Hematopoietic multipotent progenitor cell treated with erythropoietin and hydrocortisone succinate and interleukin-3 and kit ligand, for 6 days (in vitro differentiated cells): ENCODE measurements around the gene FGF1.

ENCODE experiments used
- DNase-seq: peaks from one replicate; pipeline ENCODE4 v3.0.0-alpha.2; 2015

FGF1 gene

DNA sequence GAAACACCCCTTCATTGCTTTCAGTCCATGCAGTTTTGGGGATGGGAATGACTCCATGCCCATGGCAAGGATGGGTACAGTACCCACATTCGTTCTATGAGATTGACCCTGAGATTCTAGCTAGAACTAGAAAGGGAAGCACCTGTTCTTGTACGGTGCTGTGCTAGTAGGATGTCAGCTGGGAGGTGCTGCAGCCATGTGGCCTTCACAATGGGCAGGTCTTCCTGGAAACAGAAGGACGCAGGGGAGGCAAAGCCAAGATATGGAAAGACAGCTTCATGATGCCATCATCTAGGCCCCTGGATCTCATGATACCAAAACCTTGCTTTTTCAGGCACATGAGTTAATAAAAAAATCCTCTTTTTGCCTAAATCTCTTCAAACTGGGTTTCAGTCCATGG lies 10.5 kb upstream of the FGF1 start:
- DNase-seq = no peak

DNA sequence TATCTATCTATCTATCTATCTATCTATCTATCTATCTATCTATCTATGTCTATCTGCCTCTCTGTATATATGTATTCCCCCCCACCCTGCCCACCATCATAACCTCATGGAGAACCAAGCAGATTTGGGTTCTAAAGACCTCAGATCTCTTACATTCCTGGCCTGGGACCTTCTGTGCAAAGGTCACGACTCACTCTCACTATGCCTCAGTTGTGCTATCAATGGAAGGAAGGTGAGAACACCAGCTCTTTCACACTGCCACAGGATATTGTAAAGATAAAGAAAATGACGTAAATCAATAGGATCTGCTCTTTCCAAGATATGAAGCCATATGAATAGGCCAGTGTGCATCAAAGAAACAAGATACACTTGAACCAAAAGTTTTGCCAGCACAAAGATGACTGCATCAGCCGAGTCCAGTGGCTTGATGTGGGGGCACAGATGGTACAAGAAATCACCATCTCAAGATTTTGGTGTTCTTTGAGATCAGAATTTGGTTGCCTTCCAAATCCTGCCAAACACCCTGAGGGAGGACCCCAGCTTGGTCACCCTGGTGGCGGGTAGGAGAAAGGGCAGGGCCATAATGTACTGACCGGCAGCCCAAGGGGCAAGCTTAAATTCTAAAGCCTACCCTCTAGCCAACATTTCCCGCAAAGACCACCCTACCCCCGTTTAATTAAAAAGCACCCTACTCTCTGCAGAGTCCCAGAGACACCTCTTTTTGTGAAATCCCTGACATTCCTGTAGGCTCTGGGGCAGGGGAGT lies 8.4 kb upstream of the FGF1 start:
- no peak for DNase-seq

DNA sequence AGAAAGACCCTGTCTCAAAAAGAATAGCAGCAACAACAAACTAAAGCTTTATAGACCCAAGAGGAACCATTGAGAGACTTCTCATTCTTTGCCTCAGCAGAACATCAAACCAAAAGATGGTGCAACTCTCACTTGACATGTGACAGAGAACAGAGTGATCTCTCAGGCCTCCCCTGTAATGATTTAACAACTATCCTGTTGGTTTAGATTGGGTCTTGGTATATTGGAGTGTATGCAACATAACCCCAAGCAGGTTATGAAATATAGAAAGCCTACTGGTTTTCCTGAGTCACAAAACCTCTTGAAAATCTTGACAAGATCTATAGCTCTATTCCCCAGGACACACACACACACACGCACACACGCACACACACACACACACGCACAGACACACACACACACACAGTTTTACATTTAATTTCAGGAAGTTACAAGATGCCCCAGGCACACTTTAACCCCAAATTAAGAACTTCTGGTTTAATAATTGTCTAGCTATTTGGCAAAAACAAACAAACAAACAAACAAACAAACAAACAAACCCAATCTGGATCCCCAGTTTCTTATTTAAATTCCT lies 6.5 kb upstream of the FGF1 start:
- DNase-seq = peak; percentile 42

DNA sequence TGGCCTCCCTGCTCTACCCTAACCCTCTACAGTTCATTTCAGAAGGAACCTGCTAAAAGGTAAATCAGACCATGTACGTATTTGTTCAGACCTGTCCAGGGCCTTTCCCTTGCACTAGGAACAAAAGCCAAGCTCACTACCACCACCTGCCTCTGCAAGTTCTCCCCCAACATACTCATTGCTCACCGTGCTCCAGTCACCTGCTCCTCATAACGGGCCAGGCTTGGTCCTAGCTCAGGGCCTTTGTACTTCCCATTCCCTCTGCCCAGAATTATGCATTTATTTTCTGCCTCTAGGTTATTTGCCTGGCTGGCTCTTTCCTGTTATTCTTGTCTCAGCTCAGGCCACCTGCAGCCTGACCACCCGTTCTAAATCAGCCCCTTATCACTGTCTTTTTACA lies 4.8 kb upstream of the FGF1 start:
- no peak for DNase-seq

- DNase-seq = no peak
These were observed 3.2 kb upstream of the FGF1 start for GRCh38 chr5:142689081-142689480.

- no peak for DNase-seq
These were observed 2.5 kb upstream of the FGF1 start for GRCh38 chr5:142688281-142688989.

DNA sequence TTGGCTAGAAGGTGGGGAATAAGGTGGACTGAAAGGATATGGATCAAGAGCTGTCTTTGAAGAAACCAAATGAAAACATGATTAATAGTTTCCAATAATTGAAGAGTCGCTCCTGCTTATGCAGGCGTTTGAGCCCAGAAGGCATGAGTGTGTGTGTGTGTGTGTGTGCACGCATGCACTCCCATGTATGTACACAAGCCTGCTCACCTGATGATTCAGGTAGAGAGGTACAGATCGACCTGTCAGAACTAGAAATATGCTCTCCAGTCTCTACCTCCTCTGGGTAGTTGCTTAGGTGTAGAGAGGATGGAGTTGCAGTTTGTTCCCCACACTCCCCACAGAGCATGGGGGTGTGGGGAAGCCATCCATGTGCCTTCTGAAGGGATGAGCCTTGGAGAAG lies 1.1 kb upstream of the FGF1 start:
- no peak for DNase-seq

GRCh38 chr5:142686210-142686734 lies 382 bp upstream of the FGF1 start:
- no peak for DNase-seq

DNA sequence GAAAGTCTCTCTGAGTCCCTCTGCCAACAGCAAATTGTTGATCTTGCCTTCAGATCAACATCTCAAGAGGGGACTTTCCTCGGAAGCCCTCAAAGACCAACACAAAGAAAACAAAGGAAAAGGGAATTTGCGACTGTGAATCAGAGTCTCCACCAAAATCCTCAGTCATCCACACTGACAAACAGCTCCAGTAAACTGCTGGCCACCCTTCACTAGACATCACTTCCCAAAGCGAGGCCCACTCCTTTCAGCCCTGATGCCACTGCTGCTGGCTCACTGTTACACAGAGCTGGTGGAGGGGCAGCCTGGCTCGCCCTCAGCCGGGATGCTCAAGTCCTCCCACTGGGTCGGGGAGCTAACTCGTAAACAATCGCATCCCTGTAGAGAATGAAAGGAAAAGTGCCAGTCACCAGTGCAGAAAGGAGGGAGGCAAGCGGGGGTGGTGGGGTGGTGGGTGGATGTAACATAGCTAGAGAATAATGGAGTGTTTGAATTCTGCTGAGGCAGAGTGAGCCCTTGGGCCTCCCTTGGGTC lies 1.3 kb downstream of the FGF1 start:
- no peak for DNase-seq

GRCh38 chr5:142683881-142684505 lies 1.9 kb downstream of the FGF1 start:
- no peak for DNase-seq

DNA sequence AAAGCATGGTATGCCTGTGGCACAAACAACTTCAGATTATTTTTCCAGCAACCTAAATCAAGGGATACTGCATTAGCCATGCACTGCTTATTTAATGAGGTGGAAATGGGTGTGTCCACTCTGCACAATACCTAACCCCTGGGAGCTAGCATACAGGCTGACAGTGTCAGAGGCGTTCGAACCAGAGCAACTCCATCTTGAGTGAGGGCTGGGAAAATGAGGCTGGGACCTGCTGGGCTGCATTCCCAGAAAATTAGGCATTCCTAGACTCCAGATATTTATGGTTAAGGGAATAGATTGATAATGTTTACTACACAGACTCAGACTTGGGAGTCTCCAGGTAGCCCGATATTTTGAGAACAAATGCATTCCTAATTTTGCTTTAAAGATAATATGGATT lies 2.8 kb downstream of the FGF1 start:
- DNase-seq = no peak

- no peak for DNase-seq
These were observed 5.2 kb downstream of the FGF1 start for GRCh38 chr5:142680605-142681259.

GRCh38 chr5:142679744-142680143 lies 6.1 kb downstream of the FGF1 start:
- DNase-seq = no peak

- DNase-seq = no peak
These were observed 7.4 kb downstream of the FGF1 start for GRCh38 chr5:142678529-142678928.

DNA sequence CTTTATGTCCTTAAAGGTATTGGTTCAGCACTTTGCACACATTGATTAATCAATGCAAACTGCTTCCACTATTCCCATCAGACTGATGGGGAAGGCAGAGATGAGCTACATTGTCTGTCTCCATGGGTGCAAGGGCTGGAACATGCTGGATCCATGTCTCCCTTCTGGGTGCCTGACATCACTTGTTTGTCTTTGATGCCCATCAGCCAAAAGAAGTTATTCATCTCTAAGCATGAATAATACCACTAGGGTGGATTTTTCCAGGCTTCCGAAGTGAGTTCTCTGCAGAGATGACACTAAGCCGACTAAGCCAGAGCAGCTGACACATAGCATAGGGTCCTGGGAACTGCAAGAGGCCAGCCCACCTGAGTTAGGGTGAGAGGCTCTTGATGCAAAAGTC lies 8.7 kb downstream of the FGF1 start:
- no peak for DNase-seq

- DNase-seq = no peak
These were observed 9.6 kb downstream of the FGF1 start for GRCh38 chr5:142676318-142676717.

- DNase-seq = no peak
These were observed 11.1 kb downstream of the FGF1 start for GRCh38 chr5:142674531-142675469.

DNA sequence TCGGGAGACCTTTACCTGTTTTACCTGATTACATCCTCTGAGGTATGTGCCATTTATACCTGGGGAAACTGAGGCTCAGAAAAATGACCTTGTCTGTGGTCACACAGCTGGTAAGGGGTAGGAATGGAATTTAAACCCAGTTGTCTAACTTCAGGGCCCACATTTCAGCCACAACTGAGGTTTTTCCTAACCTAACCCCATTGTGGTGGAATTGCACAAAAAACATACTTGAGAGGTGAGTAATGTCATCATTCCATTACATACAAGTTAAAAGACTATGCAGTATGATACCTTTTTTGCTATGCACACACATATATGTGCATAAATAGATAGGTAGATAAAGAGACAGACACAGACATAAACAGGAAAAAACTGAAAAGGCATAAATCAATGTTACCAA lies 14.1 kb downstream of the FGF1 start:
- DNase-seq = no peak

- no peak for DNase-seq
These were observed 14.6 kb downstream of the FGF1 start for GRCh38 chr5:142671266-142671665.

DNA sequence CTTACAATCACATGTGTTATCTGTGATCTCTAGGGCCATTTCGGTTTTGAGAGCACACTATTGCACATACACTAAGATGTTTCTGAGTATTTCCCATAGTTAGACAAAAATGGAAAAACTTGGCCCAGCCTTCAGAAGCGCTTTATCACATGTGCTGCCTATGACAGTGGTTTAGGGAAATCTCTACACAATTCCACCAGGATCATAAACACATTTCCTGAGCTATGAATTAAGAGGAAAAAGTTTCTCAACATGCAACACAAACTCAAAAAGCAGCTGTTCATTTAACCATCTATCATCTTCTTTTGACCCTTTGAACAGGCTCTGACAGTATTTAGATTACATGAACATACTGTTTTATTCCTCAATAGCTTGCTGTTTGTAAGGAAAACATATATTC lies 15.1 kb downstream of the FGF1 start:
- DNase-seq = no peak

- no peak for DNase-seq
These were observed 16.4 kb downstream of the FGF1 start for GRCh38 chr5:142669477-142669876.

- DNase-seq = no peak
These were observed 17.6 kb downstream of the FGF1 start for GRCh38 chr5:142668336-142668735.
